ENCODE results near the gene ITPRIP. TPM values are rescaled to one million over a fixed set of nuclear protein-coding genes. Genes with fewer than 3 reads are reported as not detected.
A peak's percentile ranks its signal among the peaks of the same experiment; 100 is the strongest.

The ITPRIP gene
- total and polyA plus RNA-seq, 2 experiments from 2014 or later: 5.9 to 9.0 TPM

DNA sequence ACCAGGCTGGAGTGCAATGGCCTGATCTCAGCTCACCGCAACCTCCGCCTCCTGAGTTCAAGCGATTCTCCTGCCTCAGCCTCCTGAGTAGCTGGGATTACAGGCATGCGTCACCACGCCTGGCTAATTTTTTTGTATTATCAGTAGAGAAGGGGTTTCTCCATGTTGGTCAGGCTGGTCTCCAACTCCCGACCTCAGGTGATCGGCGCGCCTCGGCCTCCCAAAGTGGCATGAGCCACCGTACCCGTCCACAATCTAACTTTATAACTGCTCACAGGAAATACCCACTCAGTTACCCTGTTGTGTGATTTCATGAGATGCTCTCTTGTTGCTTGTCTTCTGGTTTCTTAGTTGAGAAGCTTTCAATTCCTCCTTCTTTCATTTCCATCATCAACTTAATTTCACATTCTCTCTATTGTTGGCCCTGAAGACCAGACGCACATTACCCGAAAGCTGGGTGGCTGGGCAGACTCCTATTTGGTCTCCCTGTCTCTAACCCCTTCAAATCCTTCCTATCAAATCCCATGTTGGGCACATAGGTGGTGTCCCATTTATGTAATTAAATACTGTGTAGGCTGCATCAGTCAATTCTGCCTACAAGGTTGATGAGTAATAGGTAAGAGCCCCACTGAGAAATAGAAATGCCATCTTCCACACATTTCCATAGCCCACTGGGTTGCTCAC lies 70.4 kb downstream of the ITPRIP start:
- Histone ChIP-seq H3K4me1 (ENCODE audit: insufficient read depth) (peaks cover 3% of the 10 kb centered on the region), H3K4me3 (peak overlapping the region; percentile 54), H3K27ac (peak overlapping the region; percentile 84), H3K36me3 (replicated peaks; ENCODE audit: insufficient read depth, low read depth) (peaks cover 1% of the 10 kb centered on the region), H3K9me3 (ENCODE audit: low read depth) (no peaks in the 10 kb centered on the region), H3K9me2 (replicated peaks; ENCODE audit: insufficient read depth) (no peaks in the 10 kb centered on the region), H3K79me2 (peaks cover 13% of the 10 kb centered on the region), H4K20me1 (ENCODE audit: insufficient read depth, poor library complexity, severe bottlenecking) (no peaks in the 10 kb centered on the region), H2AFZ (no peak overlapping the region), H3K27me3 (no peaks in the 10 kb centered on the region), H3K4me2 (peak overlapping the region; percentile 81)
- TF ChIP-seq EZH2phosphoT487 (IDR thresholded peaks at IDR 0.05; ENCODE audit: low read depth, severe bottlenecking, unreplicated experiment): no peak
- WGBS (ENCODE audit: low lambda C conversion rate, missing lambda C conversion rate): 89% methylated on average over 14 of the region's 14 CpGs
- no peak for DNase-seq (ENCODE audit: low spot score)

- Histone ChIP-seq H3K9me2 (replicated peaks; ENCODE audit: insufficient read depth) (no peaks in the 10 kb centered on the region), H3K4me1 (ENCODE audit: insufficient read depth) (peaks cover 16% of the 10 kb centered on the region), H2AFZ (no peak overlapping the region), H3K27me3 (no peaks in the 10 kb centered on the region), H3K9me3 (ENCODE audit: low read depth) (no peaks in the 10 kb centered on the region), H4K20me1 (ENCODE audit: insufficient read depth, poor library complexity, severe bottlenecking) (no peaks in the 10 kb centered on the region), H3K27ac (no peak overlapping the region), H3K79me2 (peaks cover 33% of the 10 kb centered on the region), H3K36me3 (replicated peaks; ENCODE audit: insufficient read depth, low read depth) (peaks cover 3% of the 10 kb centered on the region), H3K4me2 (peak overlapping the region; percentile 11), H3K4me3 (no peak overlapping the region)
- TF ChIP-seq, protein P1, sequence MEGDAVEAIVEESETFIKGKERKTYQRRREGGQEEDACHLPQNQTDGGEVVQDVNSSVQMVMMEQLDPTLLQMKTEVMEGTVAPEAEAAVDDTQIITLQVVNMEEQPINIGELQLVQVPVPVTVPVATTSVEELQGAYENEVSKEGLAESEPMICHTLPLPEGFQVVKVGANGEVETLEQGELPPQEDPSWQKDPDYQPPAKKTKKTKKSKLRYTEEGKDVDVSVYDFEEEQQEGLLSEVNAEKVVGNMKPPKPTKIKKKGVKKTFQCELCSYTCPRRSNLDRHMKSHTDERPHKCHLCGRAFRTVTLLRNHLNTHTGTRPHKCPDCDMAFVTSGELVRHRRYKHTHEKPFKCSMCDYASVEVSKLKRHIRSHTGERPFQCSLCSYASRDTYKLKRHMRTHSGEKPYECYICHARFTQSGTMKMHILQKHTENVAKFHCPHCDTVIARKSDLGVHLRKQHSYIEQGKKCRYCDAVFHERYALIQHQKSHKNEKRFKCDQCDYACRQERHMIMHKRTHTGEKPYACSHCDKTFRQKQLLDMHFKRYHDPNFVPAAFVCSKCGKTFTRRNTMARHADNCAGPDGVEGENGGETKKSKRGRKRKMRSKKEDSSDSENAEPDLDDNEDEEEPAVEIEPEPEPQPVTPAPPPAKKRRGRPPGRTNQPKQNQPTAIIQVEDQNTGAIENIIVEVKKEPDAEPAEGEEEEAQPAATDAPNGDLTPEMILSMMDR (IDR thresholded peaks at IDR 0.05; ENCODE audit: poor library complexity): no peak
- TF ChIP-seq EZH2phosphoT487 (IDR thresholded peaks at IDR 0.05; ENCODE audit: low read depth, severe bottlenecking, unreplicated experiment) (no peak), EZH2 (IDR thresholded peaks at IDR 0.05; ENCODE audit: borderline replicate concordance) (no peak)
- 70% methylated on average over 5 of the region's 5 CpGs for WGBS (ENCODE audit: low lambda C conversion rate, missing lambda C conversion rate)
- DNase-seq (ENCODE audit: low spot score): no peak
These were observed 73.5 kb downstream of the ITPRIP start for GRCh38 chr10:104264783-104265182.

- Histone ChIP-seq H3K27me3 (no peaks in the 10 kb centered on the region), H2AFZ (no peak overlapping the region), H3K4me2 (no peak overlapping the region), H4K20me1 (ENCODE audit: insufficient read depth, poor library complexity, severe bottlenecking) (no peaks in the 10 kb centered on the region), H3K4me3 (no peak overlapping the region), H3K9me2 (replicated peaks; ENCODE audit: insufficient read depth) (no peaks in the 10 kb centered on the region), H3K4me1 (ENCODE audit: insufficient read depth) (peaks cover 22% of the 10 kb centered on the region), H3K27ac (no peak overlapping the region), H3K36me3 (replicated peaks; ENCODE audit: insufficient read depth, low read depth) (peaks cover 3% of the 10 kb centered on the region), H3K79me2 (peaks cover 58% of the 10 kb centered on the region), H3K9me3 (ENCODE audit: low read depth) (no peaks in the 10 kb centered on the region)
- DNase-seq (ENCODE audit: low spot score): no peak
- WGBS (ENCODE audit: low lambda C conversion rate, missing lambda C conversion rate): 80% methylated on average over 5 of the region's 5 CpGs
- TF ChIP-seq, protein P1 (IDR thresholded peaks at IDR 0.05; ENCODE audit: poor library complexity): no peak
- no peak for TF ChIP-seq EZH2phosphoT487 (IDR thresholded peaks at IDR 0.05; ENCODE audit: low read depth, severe bottlenecking, unreplicated experiment)
- TF ChIP-seq EZH2 (IDR thresholded peaks at IDR 0.05; ENCODE audit: borderline replicate concordance): no peak
These were observed 76.2 kb downstream of the ITPRIP start for GRCh38 chr10:104262055-104262454.

GRCh38 chr10:104260775-104261115 lies 77.5 kb downstream of the ITPRIP start:
- Histone ChIP-seq H3K4me2 (peak overlapping the region; percentile 51), H3K4me1 (ENCODE audit: insufficient read depth) (peaks cover 33% of the 10 kb centered on the region)
- no peak for DNase-seq (ENCODE audit: low spot score)

More at GRCh38 chr10:104260775-104261115, 77.5 kb downstream of the ITPRIP start:
- Histone ChIP-seq H2AFZ (no peak overlapping the region), H3K9me2 (replicated peaks; ENCODE audit: insufficient read depth) (no peaks in the 10 kb centered on the region), H3K36me3 (replicated peaks; ENCODE audit: insufficient read depth, low read depth) (peaks cover 3% of the 10 kb centered on the region), H3K27ac (peak overlapping the region; percentile 54), H3K9me3 (ENCODE audit: low read depth) (no peaks in the 10 kb centered on the region), H3K4me3 (no peak overlapping the region), H3K27me3 (no peaks in the 10 kb centered on the region), H3K79me2 (peaks cover 68% of the 10 kb centered on the region), H4K20me1 (ENCODE audit: insufficient read depth, poor library complexity, severe bottlenecking) (no peaks in the 10 kb centered on the region)
- 59% methylated on average over 3 of the region's 3 CpGs for WGBS (ENCODE audit: low lambda C conversion rate, missing lambda C conversion rate)
- TF ChIP-seq EZH2phosphoT487 (IDR thresholded peaks at IDR 0.05; ENCODE audit: low read depth, severe bottlenecking, unreplicated experiment): no peak
- TF ChIP-seq EZH2 (IDR thresholded peaks at IDR 0.05; ENCODE audit: borderline replicate concordance): no peak
- TF ChIP-seq, protein P1 (IDR thresholded peaks at IDR 0.05; ENCODE audit: poor library complexity): no peak
